Measurements from ENCODE around the gene EED. TPM values are rescaled to one million over a fixed set of nuclear protein-coding genes. Genes with fewer than 3 reads are reported as not detected.
"Not testable (repeated sequence)": the region's sequence is repeated elsewhere in the genome, so short reads cannot be mapped to it uniquely, and the experiment has no call there.

The EED gene
- total and polyA plus RNA-seq, 2 donors from 2014 or later, result 14.9 to 21.1 TPM

- peaks cover 0 to 3% (median 0%) of the 10 kb centered on the region in 3 donors for H3K4me1 ChIP-seq (ENCODE audit: control insufficient read depth in 2 of 3, insufficient read depth in 2 of 3, low read depth in 1 of 3, low read length in 3 of 3)
- DNase-seq (no peak), FAIRE-seq (no peak)
- no peak overlapping the region for H3K27ac ChIP-seq (ENCODE audit: low read depth in 2 of 2, low read length in 2 of 2)
- TF ChIP-seq CTCF (IDR thresholded peaks at IDR 0.05; ENCODE audit: borderline replicate concordance, extremely low read depth, insufficient read depth), result no peak
- H3K4me3 ChIP-seq (ENCODE audit: low read length in 3 of 3), result no peak overlapping the region
- intact Hi-C loops (cut with DNase I), result no loop called here
- no peak overlapping the region for H3K9ac ChIP-seq (ENCODE audit: low read length in 3 of 3)
- no peaks in the 10 kb centered on the region for H3K9me3 ChIP-seq (ENCODE audit: control insufficient read depth in 2 of 3, insufficient read depth in 1 of 3, low read length in 3 of 3)
- no peaks in the 10 kb centered on the region for H3K27me3 ChIP-seq (ENCODE audit: control insufficient read depth, insufficient read depth, low read length)
- no peaks in the 10 kb centered on the region for H3K36me3 ChIP-seq (ENCODE audit: control insufficient read depth in 2 of 3, insufficient read depth in 3 of 3, low read length in 3 of 3)
These were observed 22.5 kb upstream of the EED start for GRCh38 chr11:86222081-86222480.

- DNase-seq; intact Hi-C loops (cut with DNase I); H3K36me3 ChIP-seq (ENCODE audit: control insufficient read depth in 2 of 3, insufficient read depth in 3 of 3, low read length in 3 of 3); H3K27ac ChIP-seq (ENCODE audit: low read depth in 2 of 2, low read length in 2 of 2); H3K4me1 ChIP-seq (ENCODE audit: control insufficient read depth in 2 of 3, insufficient read depth in 2 of 3, low read depth in 1 of 3, low read length in 3 of 3); H3K4me3 ChIP-seq (ENCODE audit: low read length in 3 of 3); H3K9ac ChIP-seq (ENCODE audit: low read length in 3 of 3); H3K27me3 ChIP-seq (ENCODE audit: control insufficient read depth, insufficient read depth, low read length); H3K9me3 ChIP-seq (ENCODE audit: control insufficient read depth in 2 of 3, insufficient read depth in 1 of 3, low read length in 3 of 3); FAIRE-seq: not testable (repeated sequence)
These were observed 20.0 kb upstream of the EED start for GRCh38 chr11:86224575-86224974.

GRCh38 chr11:86225344-86225743 lies 19.2 kb upstream of the EED start:
- H3K9me3 ChIP-seq (ENCODE audit: control insufficient read depth in 2 of 3, insufficient read depth in 1 of 3, low read length in 3 of 3); H3K4me3 ChIP-seq (ENCODE audit: low read length in 3 of 3); H3K27ac ChIP-seq (ENCODE audit: low read depth in 2 of 2, low read length in 2 of 2); H3K4me1 ChIP-seq (ENCODE audit: control insufficient read depth in 2 of 3, insufficient read depth in 2 of 3, low read depth in 1 of 3, low read length in 3 of 3); FAIRE-seq; H3K9ac ChIP-seq (ENCODE audit: low read length in 3 of 3); H3K36me3 ChIP-seq (ENCODE audit: control insufficient read depth in 2 of 3, insufficient read depth in 3 of 3, low read length in 3 of 3); DNase-seq; intact Hi-C loops (cut with DNase I); H3K27me3 ChIP-seq (ENCODE audit: control insufficient read depth, insufficient read depth, low read length): not testable (repeated sequence)

- Histone ChIP-seq H3K27me3 (ENCODE audit: control insufficient read depth, insufficient read depth, low read length) (no peaks in the 10 kb centered on the region), H3K9ac (ENCODE audit: low read length in 3 of 3) (no peak overlapping the region), H3K4me3 (ENCODE audit: low read length in 3 of 3) (no peak overlapping the region), H3K4me1 (ENCODE audit: control insufficient read depth in 2 of 3, insufficient read depth in 2 of 3, low read depth in 1 of 3, low read length in 3 of 3) (no peaks in the 10 kb centered on the region), H3K9me3 (ENCODE audit: control insufficient read depth in 2 of 3, insufficient read depth in 1 of 3, low read length in 3 of 3) (no peaks in the 10 kb centered on the region), H3K36me3 (ENCODE audit: control insufficient read depth in 2 of 3, insufficient read depth in 3 of 3, low read length in 3 of 3) (no peaks in the 10 kb centered on the region), H3K27ac (ENCODE audit: low read depth in 2 of 2, low read length in 2 of 2) (no peak overlapping the region)
- FAIRE-seq, result no peak
- intact Hi-C loops (cut with DNase I), result no loop called here
- DNase-seq, result no peak
- TF ChIP-seq CTCF (IDR thresholded peaks at IDR 0.05; ENCODE audit: borderline replicate concordance, extremely low read depth, insufficient read depth), result no peak
These were observed 16.1 kb upstream of the EED start for GRCh38 chr11:86228269-86229038.

GRCh38 chr11:86229039-86229330 lies 15.6 kb upstream of the EED start:
- H3K9ac ChIP-seq (ENCODE audit: low read length in 3 of 3); H3K9me3 ChIP-seq (ENCODE audit: control insufficient read depth in 2 of 3, insufficient read depth in 1 of 3, low read length in 3 of 3); FAIRE-seq; DNase-seq; H3K27ac ChIP-seq (ENCODE audit: low read depth in 2 of 2, low read length in 2 of 2); H3K27me3 ChIP-seq (ENCODE audit: control insufficient read depth, insufficient read depth, low read length); H3K36me3 ChIP-seq (ENCODE audit: control insufficient read depth in 2 of 3, insufficient read depth in 3 of 3, low read length in 3 of 3); H3K4me3 ChIP-seq (ENCODE audit: low read length in 3 of 3); H3K4me1 ChIP-seq (ENCODE audit: control insufficient read depth in 2 of 3, insufficient read depth in 2 of 3, low read depth in 1 of 3, low read length in 3 of 3); intact Hi-C loops (cut with DNase I): not testable (repeated sequence)
